NCI-H2029 treated with DMSO at 0.1 percent for 48 hours (cell line): ENCODE data around the gene PLCB4.

Experiments
- DNase-seq: peaks from one replicate; lab custom pipeline; 2025; lab: John Stamatoyannopoulos, UW

PLCB4 gene

DNA sequence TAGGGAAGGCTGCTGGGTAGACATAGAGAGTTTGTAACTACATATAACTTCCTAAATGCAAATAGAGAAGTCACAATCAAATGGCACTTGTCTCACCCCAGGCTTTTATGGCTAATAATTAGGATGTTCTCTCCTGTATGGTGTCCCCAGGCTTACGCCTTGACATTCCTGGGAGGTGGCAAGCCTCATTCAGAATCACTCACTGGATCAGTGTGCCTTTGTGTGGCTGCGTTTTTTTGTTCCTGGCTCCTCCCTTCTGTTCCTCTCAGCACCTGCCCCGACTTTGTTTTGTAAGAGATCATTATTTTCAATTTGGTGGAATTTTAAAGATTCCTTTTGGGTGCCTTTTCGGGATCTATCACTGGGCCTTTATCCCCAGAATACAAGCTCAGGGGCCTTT lies 451.2 kb downstream of the PLCB4 start:
- DNase-seq, result no peak

DNA sequence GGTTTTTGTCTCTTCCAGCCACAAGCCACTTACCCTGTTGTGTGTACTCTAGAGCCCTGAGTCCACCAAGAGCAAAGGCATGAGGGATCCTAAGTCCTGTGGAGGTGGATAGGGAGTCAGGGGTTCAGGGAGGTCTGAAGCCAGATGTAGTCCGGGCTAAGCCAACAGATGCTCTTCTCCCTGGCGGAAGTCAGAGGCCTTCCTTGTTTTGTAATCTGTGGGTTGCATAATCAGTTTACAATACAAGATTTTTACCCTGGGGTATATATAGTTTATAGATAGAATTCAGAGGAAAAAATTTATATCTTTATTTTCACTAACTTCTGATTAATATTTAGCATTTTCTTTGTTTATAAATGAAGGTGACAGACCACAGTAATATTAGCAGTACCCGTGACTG lies 454.7 kb downstream of the PLCB4 start:
- DNase-seq, result no peak
